HEK293 (cell line): ENCODE data around the gene TEAD1.

Experiments
- KLF1 ChIP-seq: fragments of 450-650 bp; formaldehyde crosslinking; IDR thresholded peaks from 2 replicates; pipeline ENCODE4 v1.5.1; 2016; ENCODE audit warnings: missing biosample characterization, missing genetic modification characterization
- OSR2 ChIP-seq: fragments of 450-650 bp; formaldehyde crosslinking; IDR thresholded peaks from 2 replicates; pipeline ENCODE4 v1.5.1; 2016; ENCODE audit warnings: missing biosample characterization, missing genetic modification characterization
- TCF7L2 ChIP-seq: IDR thresholded peaks from 2 replicates; pipeline ENCODE4 v1.6.1; 2011; ENCODE audit warnings: low read depth, mild to moderate bottlenecking, inconsistent platforms, low read length, moderate library complexity, borderline replicate concordance
- WT1 ChIP-seq: fragments of 450-650 bp; formaldehyde crosslinking; IDR thresholded peaks from 2 replicates; pipeline ENCODE4 v1.5.1; 2016; ENCODE audit warnings: missing biosample characterization, missing genetic modification characterization
- ZNF48 ChIP-seq: fragments of 450-650 bp; formaldehyde crosslinking; IDR thresholded peaks from 2 replicates; pipeline ENCODE4 v1.5.1; 2016; ENCODE audit warnings: missing biosample characterization, missing genetic modification characterization
- ZNF677 ChIP-seq: fragments of 450-650 bp; IDR thresholded peaks from 2 replicates; pipeline ENCODE4 v1.5.0; 2018; ENCODE audit warnings: missing biosample characterization, mild to moderate bottlenecking, missing genetic modification characterization, moderate library complexity
- TF ChIP-seq, protein P1 (sequence below): fragments of 450-650 bp; formaldehyde crosslinking; IDR thresholded peaks from 2 replicates; pipeline ENCODE4 v1.5.1; 2016; ENCODE audit warnings: missing biosample characterization, missing genetic modification characterization
- TF ChIP-seq, protein P2 (sequence below): fragments of 450-650 bp; formaldehyde crosslinking; IDR thresholded peaks from 2 replicates; pipeline ENCODE4 v1.5.1; 2016; ENCODE audit warnings: missing biosample characterization, missing genetic modification characterization
- TF ChIP-seq, protein P3 (sequence below): fragments of 450-650 bp; formaldehyde crosslinking; IDR thresholded peaks from 2 replicates; pipeline ENCODE4 v1.5.1; 2016; ENCODE audit warnings: missing biosample characterization, missing genetic modification characterization

DNA sequence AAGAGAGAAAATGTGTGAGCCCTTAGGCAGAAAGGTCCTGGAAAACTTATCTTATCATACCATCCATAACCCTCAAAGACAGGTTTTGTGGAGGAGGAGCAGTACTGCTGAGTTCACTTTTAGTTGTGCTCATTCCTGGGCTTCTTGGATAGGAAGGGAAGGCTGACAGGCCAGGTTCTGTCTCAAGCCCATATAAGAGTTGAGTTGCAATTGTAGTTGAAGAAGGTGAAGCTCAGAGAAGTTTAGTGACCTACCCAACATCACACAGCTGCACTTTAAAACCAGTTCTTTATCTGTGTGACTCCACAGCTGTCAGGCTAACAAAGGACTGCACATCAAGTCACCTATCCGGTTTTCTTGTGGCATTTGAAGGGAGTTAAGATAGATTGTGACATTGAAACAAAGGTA, 13.0 kb downstream of the TEAD1 start:
- no peak for TF ChIP-seq OSR2 (tag by site-specific recombination)
- TF ChIP-seq WT1 (tag by site-specific recombination) = no peak
- TF ChIP-seq, protein P1, sequence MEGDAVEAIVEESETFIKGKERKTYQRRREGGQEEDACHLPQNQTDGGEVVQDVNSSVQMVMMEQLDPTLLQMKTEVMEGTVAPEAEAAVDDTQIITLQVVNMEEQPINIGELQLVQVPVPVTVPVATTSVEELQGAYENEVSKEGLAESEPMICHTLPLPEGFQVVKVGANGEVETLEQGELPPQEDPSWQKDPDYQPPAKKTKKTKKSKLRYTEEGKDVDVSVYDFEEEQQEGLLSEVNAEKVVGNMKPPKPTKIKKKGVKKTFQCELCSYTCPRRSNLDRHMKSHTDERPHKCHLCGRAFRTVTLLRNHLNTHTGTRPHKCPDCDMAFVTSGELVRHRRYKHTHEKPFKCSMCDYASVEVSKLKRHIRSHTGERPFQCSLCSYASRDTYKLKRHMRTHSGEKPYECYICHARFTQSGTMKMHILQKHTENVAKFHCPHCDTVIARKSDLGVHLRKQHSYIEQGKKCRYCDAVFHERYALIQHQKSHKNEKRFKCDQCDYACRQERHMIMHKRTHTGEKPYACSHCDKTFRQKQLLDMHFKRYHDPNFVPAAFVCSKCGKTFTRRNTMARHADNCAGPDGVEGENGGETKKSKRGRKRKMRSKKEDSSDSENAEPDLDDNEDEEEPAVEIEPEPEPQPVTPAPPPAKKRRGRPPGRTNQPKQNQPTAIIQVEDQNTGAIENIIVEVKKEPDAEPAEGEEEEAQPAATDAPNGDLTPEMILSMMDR (tag by site-specific recombination) = no peak
- TF ChIP-seq ZNF677 = no peak
- no peak for TF ChIP-seq ZNF48 (tag by site-specific recombination)
- no peak for TF ChIP-seq KLF1
- TF ChIP-seq, protein P2, sequence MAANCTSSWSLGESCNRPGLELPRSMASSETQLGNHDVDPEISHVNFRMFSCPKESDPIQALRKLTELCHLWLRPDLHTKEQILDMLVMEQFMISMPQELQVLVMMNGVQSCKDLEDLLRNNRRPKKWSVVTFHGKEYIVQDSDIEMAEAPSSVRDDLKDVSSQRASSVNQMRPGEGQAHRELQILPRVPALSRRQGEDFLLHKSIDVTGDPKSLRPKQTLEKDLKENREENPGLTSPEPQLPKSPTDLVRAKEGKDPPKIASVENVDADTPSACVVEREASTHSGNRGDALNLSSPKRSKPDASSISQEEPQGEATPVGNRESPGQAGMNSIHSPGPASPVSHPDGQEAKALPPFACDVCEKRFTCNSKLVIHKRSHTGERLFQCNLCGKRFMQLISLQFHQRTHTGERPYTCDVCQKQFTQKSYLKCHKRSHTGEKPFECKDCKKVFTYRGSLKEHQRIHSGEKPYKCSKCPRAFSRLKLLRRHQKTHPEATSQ (tag by site-specific recombination) = no peak
- no peak for TF ChIP-seq TCF7L2
- TF ChIP-seq, protein P3, sequence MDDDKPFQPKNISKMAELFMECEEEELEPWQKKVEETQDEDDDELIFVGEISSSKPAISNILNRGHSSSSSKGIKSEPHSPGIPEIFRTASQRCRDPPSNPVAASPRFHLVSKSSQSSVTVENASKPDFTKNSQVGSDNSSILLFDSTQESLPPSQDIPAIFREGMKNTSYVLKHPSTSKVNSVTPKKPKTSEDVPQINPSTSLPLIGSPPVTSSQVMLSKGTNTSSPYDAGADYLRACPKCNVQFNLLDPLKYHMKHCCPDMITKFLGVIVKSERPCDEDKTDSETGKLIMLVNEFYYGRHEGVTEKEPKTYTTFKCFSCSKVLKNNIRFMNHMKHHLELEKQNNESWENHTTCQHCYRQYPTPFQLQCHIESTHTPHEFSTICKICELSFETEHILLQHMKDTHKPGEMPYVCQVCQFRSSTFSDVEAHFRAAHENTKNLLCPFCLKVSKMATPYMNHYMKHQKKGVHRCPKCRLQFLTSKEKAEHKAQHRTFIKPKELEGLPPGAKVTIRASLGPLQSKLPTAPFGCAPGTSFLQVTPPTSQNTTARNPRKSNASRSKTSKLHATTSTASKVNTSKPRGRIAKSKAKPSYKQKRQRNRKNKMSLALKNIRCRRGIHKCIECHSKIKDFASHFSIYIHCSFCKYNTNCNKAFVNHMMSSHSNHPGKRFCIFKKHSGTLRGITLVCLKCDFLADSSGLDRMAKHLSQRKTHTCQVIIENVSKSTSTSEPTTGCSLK (tag by site-specific recombination) = no peak
